Nephron (organoid): Measurements from ENCODE around the gene MYO18A.
A peak's percentile ranks its signal among the peaks of the same experiment; 100 is the strongest.
"Not testable (repeated sequence)": the region's sequence is repeated elsewhere in the genome, so short reads cannot be mapped to it uniquely, and the experiment has no call there.

Source experiments
- H3K27ac Mint-ChIP-seq, 3 experiments: 2 replicates each; pipeline ENCODE4 v1.8.0; 2020; ENCODE audit warnings: mixed read lengths in 3 of 3, mild to moderate bottlenecking in 2 of 3, moderate library complexity in 1 of 3
- H3K27me3 Mint-ChIP-seq: 2 replicates; pipeline ENCODE4 v1.8.0; 2021; ENCODE audit warnings: low read depth, mild to moderate bottlenecking, moderate library complexity, mixed read lengths
- H3K36me3 Mint-ChIP-seq: 2 replicates; pipeline ENCODE4 v1.8.0; 2020; ENCODE audit warnings: low read depth, mixed read lengths
- H3K4me1 Mint-ChIP-seq: 2 replicates; pipeline ENCODE4 v1.8.0; 2020; ENCODE audit warnings: mixed read lengths
- H3K4me3 Mint-ChIP-seq, 3 experiments: 2 replicates each; pipeline ENCODE4 v1.8.0; 2020; ENCODE audit warnings: mild to moderate bottlenecking in 3 of 3, mixed read lengths in 3 of 3, moderate library complexity in 2 of 3
- H3K9me3 Mint-ChIP-seq: 2 replicates; pipeline ENCODE4 v1.8.0; 2020; ENCODE audit warnings: mixed read lengths
- TF ChIP-seq, protein P1 (sequence below), 3 experiments: fragments of 200-600 bp; sonication (generic); IDR thresholded peaks; one replicate each; pipeline ENCODE4 v1.5.0; 2021; ENCODE audit warnings: antibody characterized with exemption in 3 of 3; ENCODE audit not compliant: unreplicated experiment in 3 of 3

MYO18A gene

GRCh38 chr17:29093090-29093871, 86.9 kb downstream of the MYO18A start:
- Mint-ChIP-seq H3K4me3 (no peak overlapping the region), H3K36me3 (peaks cover 41% of the 10 kb centered on the region), H3K9me3 (no peaks in the 10 kb centered on the region), H3K27ac (no peak overlapping the region), H3K27me3 (peaks cover 3% of the 10 kb centered on the region), H3K4me1 (peaks cover 21% of the 10 kb centered on the region)
- TF ChIP-seq, protein P1, sequence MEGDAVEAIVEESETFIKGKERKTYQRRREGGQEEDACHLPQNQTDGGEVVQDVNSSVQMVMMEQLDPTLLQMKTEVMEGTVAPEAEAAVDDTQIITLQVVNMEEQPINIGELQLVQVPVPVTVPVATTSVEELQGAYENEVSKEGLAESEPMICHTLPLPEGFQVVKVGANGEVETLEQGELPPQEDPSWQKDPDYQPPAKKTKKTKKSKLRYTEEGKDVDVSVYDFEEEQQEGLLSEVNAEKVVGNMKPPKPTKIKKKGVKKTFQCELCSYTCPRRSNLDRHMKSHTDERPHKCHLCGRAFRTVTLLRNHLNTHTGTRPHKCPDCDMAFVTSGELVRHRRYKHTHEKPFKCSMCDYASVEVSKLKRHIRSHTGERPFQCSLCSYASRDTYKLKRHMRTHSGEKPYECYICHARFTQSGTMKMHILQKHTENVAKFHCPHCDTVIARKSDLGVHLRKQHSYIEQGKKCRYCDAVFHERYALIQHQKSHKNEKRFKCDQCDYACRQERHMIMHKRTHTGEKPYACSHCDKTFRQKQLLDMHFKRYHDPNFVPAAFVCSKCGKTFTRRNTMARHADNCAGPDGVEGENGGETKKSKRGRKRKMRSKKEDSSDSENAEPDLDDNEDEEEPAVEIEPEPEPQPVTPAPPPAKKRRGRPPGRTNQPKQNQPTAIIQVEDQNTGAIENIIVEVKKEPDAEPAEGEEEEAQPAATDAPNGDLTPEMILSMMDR (IDR thresholded peaks at IDR 0.05; ENCODE audit: unreplicated experiment in 3 of 3): no peak

GRCh38 chr17:29091606-29092289, 88.5 kb downstream of the MYO18A start:
- TF ChIP-seq, protein P1 (IDR thresholded peaks at IDR 0.05; ENCODE audit: unreplicated experiment in 3 of 3): no peak
- peaks cover 46% of the 10 kb centered on the region for H3K36me3 Mint-ChIP-seq
- H3K9me3 Mint-ChIP-seq: no peaks in the 10 kb centered on the region
- peaks cover 21% of the 10 kb centered on the region for H3K4me1 Mint-ChIP-seq
- no peak overlapping the region for H3K4me3 Mint-ChIP-seq
- peaks cover 3% of the 10 kb centered on the region for H3K27me3 Mint-ChIP-seq
- H3K27ac Mint-ChIP-seq: no peak overlapping the region

DNA sequence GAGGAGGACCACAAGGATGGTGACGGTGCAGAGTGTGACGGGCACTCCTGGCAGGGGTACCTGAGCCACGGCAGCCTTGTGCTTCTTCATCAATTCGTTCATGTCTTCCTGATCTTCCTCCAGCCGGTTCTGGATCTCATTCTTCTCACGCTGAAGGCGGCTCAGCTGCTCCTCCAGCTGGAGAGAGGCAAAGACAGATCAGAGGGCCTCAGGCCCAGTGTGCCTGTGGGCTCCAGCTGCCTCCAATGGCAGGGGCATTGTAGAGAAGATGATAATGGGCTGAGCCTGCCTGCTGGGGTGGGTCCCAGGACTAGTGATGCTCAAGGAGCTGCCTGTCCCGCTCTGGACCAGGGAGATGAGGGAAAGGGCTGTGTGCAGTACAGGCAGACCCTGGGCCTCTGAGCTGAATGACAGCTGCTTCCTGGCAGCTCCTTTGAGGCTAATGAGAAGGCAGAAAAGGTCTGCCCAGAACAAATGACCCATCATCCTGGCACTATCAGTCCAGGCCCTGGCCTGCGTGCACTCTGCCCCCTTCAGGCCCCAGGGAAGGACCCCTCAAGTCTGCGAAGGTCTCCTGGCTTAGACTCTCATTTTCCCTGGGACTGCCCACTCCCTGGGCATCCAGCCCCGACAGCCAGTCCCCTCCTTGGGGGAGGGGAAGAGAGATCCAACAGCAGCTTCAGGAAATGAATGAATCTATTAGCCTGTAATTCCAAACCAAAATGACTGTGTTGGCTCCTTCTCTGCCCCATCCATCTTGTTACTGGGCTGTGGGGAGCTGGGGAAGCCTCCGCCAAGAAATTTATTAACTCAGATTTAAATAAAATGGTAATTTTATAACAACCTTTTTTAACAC, 89.2 kb downstream of the MYO18A start:
- TF ChIP-seq, protein P1 (IDR thresholded peaks at IDR 0.05; ENCODE audit: unreplicated experiment in 3 of 3): no peak

GRCh38 chr17:29090108-29090507, 90.1 kb downstream of the MYO18A start:
- Mint-ChIP-seq H3K27ac (no peak overlapping the region), H3K9me3 (no peaks in the 10 kb centered on the region), H3K4me1 (peaks cover 22% of the 10 kb centered on the region), H3K4me3 (no peak overlapping the region), H3K27me3 (peaks cover 3% of the 10 kb centered on the region), H3K36me3 (peaks cover 51% of the 10 kb centered on the region)
- TF ChIP-seq, protein P1 (IDR thresholded peaks at IDR 0.05; ENCODE audit: unreplicated experiment in 3 of 3): no peak

More for the DNA sequence above, 89.2 kb downstream of the MYO18A start:
- H3K9me3 Mint-ChIP-seq: no peaks in the 10 kb centered on the region
- H3K27me3 Mint-ChIP-seq: peaks cover 3% of the 10 kb centered on the region
- no peak overlapping the region for H3K27ac Mint-ChIP-seq
- peaks cover 21% of the 10 kb centered on the region for H3K4me1 Mint-ChIP-seq
- peaks cover 49% of the 10 kb centered on the region for H3K36me3 Mint-ChIP-seq
- no peak overlapping the region for H3K4me3 Mint-ChIP-seq

GRCh38 chr17:29089601-29090044, 90.6 kb downstream of the MYO18A start:
- Mint-ChIP-seq H3K27me3 (peaks cover 3% of the 10 kb centered on the region), H3K4me1 (peaks cover 27% of the 10 kb centered on the region), H3K4me3 (peak overlapping the region in 1 of 3 experiments; percentile 32), H3K9me3 (no peaks in the 10 kb centered on the region), H3K36me3 (peaks cover 51% of the 10 kb centered on the region), H3K27ac (peak overlapping the region in 1 of 3 experiments; percentile 37)
- TF ChIP-seq, protein P1 (IDR thresholded peaks at IDR 0.05; ENCODE audit: unreplicated experiment in 3 of 3): no peak

- not testable (repeated sequence) for H3K27ac Mint-ChIP-seq, H3K9me3 Mint-ChIP-seq, H3K27me3 Mint-ChIP-seq, H3K4me3 Mint-ChIP-seq
- Mint-ChIP-seq H3K36me3 (peaks cover 48% of the 10 kb centered on the region), H3K4me1 (peaks cover 36% of the 10 kb centered on the region)
Measured at GRCh38 chr17:29088782-29089181, 91.4 kb downstream of the MYO18A start.
